Kidney tubule cell (primary cell): Measurements from ENCODE around the gene TIMM8B.
"Not testable (repeated sequence)": the region's sequence is repeated elsewhere in the genome, so short reads cannot be mapped to it uniquely, and the experiment has no call there.

Experiments
- DNase-seq: peaks from one replicate; pipeline ENCODE4 v3.0.0-alpha.2; 2018; ENCODE audit warnings: low spot score

Gene TIMM8B

DNA sequence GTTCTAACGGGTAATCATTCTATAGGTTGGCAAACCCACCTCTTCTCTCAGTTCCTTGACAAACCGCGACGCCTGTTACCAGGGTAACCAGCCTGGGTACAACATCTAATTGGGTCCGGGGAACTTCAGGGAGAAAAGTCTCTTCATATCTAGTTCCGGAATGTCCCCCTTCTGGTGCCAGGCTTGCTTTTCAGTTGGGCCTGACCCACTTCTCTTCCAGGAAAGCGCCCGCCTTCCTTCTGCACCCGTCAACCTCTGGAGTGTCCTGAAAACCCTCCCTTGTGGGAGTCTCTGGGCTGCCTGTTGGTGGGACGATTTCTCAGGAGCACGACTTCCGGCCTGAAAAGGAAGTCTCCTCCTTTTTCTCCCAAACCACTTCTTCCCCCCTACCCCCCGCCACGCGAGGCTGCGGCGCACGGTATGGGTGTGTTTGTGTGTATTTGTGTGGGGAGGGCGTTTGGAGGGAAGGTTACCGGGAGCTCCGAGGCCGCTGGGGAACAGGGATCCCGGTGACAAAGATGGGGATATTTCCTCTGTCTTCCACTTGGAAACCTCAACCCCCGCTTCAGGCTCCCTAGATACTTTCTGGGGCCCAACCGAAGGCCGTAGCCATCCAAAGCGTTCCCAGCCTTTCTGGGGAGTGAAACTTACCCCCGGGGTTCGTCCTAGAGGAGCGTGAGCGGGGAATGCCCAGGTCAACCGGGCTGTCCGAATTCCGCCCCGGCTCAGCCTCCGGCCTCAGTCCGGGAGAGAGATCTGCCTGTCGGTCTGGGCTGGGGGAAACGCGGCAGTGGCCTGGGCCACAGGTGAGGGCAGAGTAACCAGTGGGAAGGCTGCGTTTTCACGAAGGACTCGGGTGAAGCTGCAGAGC, 12.4 kb downstream of the TIMM8B start, which contains the start of the genes NKAPD1 and PIH1D2:
NKAPD1 (plus strand) TSS at position 359 of the 871 bp plus-strand sequence. CDS start 1,276 bp downstream, outside the sequence.
PIH1D2 (minus strand) TSS at position 77 of the 871 bp plus-strand sequence. CDS start 843 bp downstream, outside the sequence.
- peak; percentile 90 for DNase-seq

DNA sequence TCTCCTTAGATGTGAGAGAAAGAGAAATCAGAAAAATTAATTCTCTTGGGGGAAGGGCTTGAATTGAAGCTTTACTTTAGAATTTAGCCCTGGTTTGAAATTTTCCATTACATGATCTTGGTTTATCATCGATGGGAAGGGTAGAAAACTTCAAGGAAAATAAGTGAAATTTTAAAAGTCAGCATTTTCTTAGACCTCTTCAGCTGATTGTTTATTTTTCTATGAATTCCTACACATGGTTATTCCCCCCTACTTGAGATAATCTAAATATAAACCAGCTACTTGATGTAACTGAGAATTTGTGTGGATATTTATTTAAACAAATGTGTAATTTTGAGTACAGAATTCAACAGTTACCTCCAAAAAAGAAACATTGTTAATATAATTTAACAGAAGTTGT, 23.6 kb downstream of the TIMM8B start:
- no peak for DNase-seq

DNA sequence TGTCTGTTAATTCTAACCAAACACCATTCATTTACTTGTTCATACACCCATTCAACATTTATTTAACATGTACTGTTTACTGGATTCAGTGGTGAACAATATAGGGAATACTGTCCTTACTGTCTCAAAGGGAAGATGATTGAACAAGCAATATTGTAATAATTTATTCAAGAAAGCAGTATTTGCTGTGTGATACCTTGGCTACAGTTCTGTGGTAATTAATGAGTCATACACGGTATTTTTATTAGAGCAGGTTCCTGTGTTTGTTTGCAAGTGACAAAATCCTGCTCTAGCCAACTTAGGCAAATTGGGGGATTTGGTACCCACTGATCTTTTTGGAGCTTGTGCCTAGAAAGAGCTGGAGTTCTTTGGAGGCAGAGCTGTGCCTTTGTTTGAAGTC, 28.5 kb downstream of the TIMM8B start:
- peak; percentile 38 for DNase-seq

DNA sequence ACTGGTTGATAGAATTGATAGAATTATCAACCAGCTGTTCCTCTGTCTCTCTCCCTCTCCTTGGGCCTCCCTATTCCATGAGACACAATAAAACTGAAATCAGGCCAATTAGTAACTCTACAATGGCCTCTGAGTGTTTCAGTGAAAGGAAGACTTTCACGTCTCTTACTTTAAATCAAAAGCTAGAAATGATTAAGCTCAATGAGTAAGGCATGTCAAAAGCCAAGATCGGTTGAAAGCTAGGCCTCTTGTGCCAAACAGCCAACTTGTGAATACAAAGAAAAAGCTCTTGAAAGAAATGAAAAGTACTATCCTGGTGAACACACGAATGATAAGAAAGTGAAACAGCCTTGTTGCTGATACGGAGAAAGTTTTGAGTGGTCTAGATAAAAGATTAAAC, 29.4 kb downstream of the TIMM8B start:
- DNase-seq, result peak; percentile 45

DNA sequence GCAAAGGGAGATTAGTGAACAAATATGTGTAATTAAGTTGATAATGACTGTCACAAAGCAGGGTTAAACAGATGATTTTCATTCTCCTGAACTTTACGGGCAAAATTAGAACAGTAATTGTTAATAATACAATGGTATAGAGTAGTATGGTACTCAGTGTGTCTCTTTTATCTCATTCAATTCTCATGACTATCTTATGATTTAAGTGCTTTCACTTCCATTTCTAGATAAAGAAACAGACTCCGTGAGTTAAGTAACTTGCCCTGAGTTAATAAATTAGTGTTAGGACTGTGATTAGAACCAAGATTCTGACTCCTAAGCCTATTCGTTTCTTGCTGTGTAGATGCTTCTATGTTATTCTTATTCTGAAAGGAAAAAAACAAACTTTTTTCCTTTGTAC, 34.8 kb downstream of the TIMM8B start:
- DNase-seq, result no peak

DNA sequence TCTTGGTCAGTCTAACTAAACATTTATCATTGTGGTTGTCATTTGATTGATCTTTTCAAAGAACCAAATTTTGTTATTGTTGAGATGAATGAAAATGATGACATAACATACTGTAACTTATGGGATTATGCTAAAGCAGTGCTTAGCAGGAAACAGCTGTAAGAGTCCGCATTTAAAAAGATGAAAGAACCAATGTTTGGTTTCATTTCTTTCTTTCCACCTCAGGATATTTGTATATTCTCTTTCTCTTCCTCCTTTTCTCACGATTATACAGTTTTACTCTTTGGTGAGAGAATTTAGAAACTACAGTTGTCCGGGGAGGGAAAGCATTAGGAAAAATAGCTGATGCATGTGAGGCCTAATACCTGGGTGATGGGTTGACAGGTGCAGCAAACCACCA, 35.8 kb downstream of the TIMM8B start:
- DNase-seq, result no peak

DNA sequence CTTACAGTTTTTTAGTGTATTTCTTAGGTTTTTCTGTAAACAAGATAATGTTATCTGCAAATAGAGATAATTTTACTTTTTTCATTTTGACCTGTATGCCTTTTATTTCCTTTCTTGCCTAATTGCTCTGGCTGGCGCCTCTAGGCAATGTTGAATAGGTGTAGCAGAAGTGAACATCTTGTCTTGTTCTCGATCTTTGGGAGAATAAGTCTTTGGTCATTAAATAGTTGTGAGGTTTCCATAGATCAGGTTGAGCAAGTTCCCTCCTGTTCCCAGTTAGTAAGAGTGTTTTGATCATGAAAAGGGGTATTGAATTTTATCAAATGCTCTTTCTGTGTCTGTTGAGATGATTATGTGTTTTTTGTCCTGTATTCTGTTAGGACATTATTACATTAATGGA, 36.8 kb downstream of the TIMM8B start:
- no peak for DNase-seq

DNA sequence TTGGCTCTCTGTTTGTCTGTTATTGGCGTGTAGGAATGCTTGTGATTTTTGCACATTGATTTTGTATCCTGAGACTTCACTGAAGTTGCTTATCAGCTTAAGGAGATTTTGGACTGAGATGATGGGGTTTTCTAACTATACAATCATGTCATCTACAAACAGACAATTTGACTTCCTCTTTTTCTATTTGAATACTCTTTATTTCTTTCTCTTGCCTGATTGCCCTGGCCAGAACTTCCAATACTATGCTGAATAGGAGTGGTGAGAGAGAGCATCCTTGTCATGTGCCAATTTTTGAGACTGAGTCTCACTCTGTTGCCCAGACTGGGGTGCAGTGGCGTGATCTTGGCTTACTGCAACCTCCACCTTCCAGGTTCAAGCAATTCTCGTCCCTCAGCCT, 38.3 kb downstream of the TIMM8B start:
- DNase-seq, result not testable (repeated sequence)

DNA sequence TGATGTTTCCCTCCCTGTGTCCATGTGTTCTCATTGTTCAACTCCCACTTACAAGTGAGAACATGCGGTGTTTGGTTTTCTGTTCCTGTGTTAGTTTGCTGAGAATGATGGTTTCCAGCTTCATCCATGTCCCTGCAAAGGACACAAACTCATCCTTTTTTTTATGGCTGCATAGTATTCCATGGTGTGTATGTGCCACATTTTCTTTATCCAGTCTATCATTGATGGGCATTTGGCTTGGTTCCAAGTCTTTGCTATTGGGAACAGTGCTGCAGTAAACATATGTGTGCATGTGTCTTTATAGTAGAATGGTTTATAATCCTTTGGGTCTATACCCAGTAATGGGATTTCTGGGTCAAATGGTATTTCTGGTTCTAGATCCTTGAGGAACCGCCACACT, 39.9 kb downstream of the TIMM8B start:
- DNase-seq, result not testable (repeated sequence)

DNA sequence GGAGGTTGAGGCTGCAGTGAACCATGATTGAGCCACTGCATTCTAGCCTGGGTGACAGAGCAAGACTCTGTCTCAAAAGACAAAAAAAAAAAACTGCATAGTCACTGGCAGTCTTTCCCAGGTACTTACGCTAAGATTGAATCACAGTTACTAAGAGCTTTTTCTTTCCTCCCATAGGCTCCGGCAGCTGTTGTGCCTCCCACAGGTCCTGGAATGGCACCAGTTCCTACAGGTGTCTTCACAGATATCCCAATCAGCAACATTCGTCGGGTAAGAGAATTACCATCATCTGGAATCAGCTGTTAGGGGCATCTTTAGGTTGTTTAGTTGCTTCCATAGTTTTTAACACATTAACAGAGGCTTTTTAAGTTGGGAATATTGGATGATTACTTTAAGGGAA, 41.6 kb downstream of the TIMM8B start:
- DNase-seq, result no peak

DNA sequence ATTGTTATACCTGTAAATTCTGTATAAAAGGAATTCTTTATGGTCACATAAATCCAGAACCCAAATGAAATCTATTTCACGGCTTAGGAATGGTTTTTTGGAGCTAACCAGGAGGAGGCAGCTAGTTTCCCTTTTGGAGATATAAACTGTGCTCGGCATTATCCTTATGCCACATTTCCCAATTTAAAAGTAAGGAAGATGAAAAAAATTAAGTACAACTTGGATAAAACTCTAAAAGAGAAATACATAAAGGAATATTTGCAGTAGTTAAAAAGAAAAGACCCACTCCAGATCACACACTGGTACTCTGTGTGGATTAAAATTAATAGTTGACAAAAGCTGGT, 43.6 kb downstream of the TIMM8B start:
- no peak for DNase-seq

DNA sequence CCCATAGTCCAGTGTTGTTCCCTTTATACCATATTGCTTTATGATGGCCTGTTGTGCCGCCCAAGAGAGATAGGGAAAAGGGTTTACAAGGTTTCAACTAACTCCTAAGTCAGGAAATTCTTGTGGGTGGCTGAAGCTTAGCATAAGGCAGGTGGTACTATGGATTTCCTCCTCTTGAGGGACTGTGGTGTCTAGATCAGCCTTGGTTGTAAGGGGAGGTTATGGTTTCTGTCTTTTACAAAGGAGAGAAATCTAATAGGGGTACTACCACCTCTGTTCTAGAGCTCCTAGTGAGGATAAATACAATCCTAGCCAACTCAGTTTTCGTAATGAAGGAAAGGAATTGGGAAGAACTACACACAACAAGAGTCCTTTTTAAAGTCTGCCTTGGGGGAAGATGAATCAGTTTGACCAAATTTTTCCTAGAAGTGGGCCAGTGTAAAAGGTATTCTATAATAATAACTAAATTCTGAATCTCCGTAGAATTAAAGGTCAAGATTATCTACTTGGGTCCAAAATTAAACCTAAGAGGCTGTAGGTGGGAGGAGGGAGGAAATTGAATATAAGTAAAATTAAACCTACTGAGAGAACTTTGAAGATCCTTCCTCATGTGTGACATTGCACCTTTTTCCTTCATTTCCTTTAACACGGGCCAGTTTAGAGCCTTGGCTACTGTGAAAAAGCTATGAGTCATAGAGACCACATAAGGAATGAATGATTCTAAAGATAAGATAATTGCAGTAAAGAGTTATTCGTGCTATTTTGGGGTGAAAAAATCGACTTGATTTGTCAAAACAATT, 44.2 kb downstream of the TIMM8B start:
- DNase-seq, result peak; percentile 45

DNA sequence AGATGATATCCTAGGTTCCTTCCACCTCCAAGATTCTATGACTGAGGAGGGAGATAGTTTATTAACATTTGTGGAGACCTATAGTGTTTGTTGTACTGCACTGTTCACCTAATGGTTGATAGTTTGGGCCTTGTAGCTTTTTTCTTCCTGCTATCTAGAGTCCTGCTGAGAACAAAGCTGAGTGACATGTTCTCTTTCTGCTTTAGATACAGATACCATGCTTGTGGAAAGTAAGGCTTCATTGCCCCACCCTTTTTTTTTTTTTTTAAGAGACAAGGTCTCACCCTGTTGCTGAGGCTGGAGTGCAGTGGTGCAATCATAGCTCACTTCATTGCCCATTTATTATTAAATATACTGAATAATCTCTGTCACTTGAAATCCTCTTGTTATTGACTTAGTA, 49.0 kb downstream of the TIMM8B start:
- no peak for DNase-seq
